DOHH2 (cell line): ENCODE results near the gene THEM4.

Source experiments
- H3F3A ChIP-seq: fragments of 200-600 bp; sonication (generic), shearing (Covaris generic); 2 replicates; pipeline ENCODE4 v1.6.0; 2016; ENCODE audit warnings: antibody characterized with exemption, mild to moderate bottlenecking; ENCODE audit not compliant: control insufficient read depth, insufficient read depth
- H3K27ac ChIP-seq: fragments of 200-600 bp; sonication (generic); 2 replicates; pipeline ENCODE4 v1.5.1; 2014; ENCODE audit warnings: low read depth, mild to moderate bottlenecking, low read length, moderate library complexity
- H3K27me3 ChIP-seq: fragments of 200-600 bp; sonication (generic); 2 replicates; pipeline ENCODE4 v1.6.1; 2014; ENCODE audit warnings: mild to moderate bottlenecking, low read length, mixed read lengths; ENCODE audit not compliant: control insufficient read depth
- H3K36me3 ChIP-seq: fragments of 200-600 bp; sonication (generic); 2 replicates; pipeline ENCODE4 v1.6.1; 2014; ENCODE audit warnings: mild to moderate bottlenecking, low read length, moderate library complexity, mixed read lengths; ENCODE audit not compliant: control insufficient read depth
- H3K4me1 ChIP-seq: fragments of 200-600 bp; sonication (generic); 2 replicates; pipeline ENCODE4 v1.6.1; 2014; ENCODE audit warnings: mild to moderate bottlenecking, low read length, mixed read lengths; ENCODE audit not compliant: control insufficient read depth
- H3K4me2 ChIP-seq: fragments of 200-600 bp; sonication (generic); 2 replicates; pipeline ENCODE4 v1.6.0; 2014; ENCODE audit warnings: mild to moderate bottlenecking, low read length, moderate library complexity
- H3K4me3 ChIP-seq: fragments of 200-600 bp; sonication (generic); 2 replicates; pipeline ENCODE4 v1.5.1; 2014; ENCODE audit warnings: mild to moderate bottlenecking, low read length, mixed read lengths
- H3K79me2 ChIP-seq: fragments of 200-600 bp; sonication (generic); 2 replicates; pipeline ENCODE4 v1.6.1; 2014; ENCODE audit warnings: mild to moderate bottlenecking, low read length, mixed read lengths; ENCODE audit not compliant: control insufficient read depth
- H3K9me2 ChIP-seq: fragments of 200-600 bp; sonication (generic); replicated peaks from 2 replicates; pipeline ENCODE4 v1.6.1; 2014; ENCODE audit warnings: mild to moderate bottlenecking, low read length, mixed read lengths; ENCODE audit not compliant: control insufficient read depth
- H3K9me3 ChIP-seq: fragments of 200-600 bp; sonication (generic); 2 replicates; pipeline ENCODE4 v1.6.1; 2014; ENCODE audit warnings: antibody characterized with exemption, low read length, mixed read lengths; ENCODE audit not compliant: control insufficient read depth, insufficient read depth
- H4K20me1 ChIP-seq: fragments of 200-600 bp; sonication (generic); 2 replicates; pipeline ENCODE4 v1.6.0; 2014; ENCODE audit warnings: low read depth, mild to moderate bottlenecking, antibody characterized with exemption, low read length, moderate library complexity; ENCODE audit not compliant: control insufficient read depth, insufficient read depth
- EZH2phosphoT487 ChIP-seq: fragments of 200-600 bp; sonication (generic); IDR thresholded peaks from 2 replicates; pipeline ENCODE4 v1.6.1; 2017; ENCODE audit warnings: borderline replicate concordance, mild to moderate bottlenecking, antibody characterized with exemption, low read length, moderate library complexity, mixed read lengths
- TF ChIP-seq, protein P1 (sequence below): fragments of 200-600 bp; sonication (generic); IDR thresholded peaks from one replicate; pipeline ENCODE4 v1.5.1; 2014; ENCODE audit warnings: antibody characterized with exemption, mild to moderate bottlenecking, low read depth, low read length; ENCODE audit not compliant: poor library complexity, severe bottlenecking

Gene THEM4

DNA sequence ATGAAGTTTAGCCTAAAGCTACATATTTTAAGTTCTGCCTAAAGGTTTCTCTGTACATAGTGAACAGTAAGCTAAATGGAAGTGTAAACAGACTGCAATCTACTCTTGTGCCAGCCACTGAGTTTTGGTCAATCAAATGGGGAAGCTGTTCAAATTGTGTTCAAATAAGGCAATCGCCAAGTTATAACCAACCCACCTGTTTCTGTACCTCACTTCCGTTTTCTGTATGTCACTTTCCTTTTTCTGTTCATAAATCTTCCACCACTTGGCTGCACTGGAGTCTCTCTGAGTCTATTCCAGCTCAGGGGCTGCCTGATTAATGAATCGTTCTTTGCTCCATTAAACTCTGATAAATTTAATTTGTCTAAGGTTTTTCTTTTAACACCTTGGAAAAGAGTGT lies 10.8 kb upstream of the THEM4 start:
- Histone ChIP-seq H3K36me3 (no peaks in the 10 kb centered on the region), H3F3A (peaks cover 21% of the 10 kb centered on the region), H3K4me1 (peaks cover 64% of the 10 kb centered on the region), H3K4me3 (peak overlapping the region; percentile 63), H3K9me3 (no peaks in the 10 kb centered on the region), H3K9me2 (no peaks in the 10 kb centered on the region), H4K20me1 (no peaks in the 10 kb centered on the region), H3K27ac (peak overlapping the region; percentile 92), H3K4me2 (peak overlapping the region; percentile 76), H3K27me3 (no peaks in the 10 kb centered on the region), H3K79me2 (no peaks in the 10 kb centered on the region)
- TF ChIP-seq, protein P1, sequence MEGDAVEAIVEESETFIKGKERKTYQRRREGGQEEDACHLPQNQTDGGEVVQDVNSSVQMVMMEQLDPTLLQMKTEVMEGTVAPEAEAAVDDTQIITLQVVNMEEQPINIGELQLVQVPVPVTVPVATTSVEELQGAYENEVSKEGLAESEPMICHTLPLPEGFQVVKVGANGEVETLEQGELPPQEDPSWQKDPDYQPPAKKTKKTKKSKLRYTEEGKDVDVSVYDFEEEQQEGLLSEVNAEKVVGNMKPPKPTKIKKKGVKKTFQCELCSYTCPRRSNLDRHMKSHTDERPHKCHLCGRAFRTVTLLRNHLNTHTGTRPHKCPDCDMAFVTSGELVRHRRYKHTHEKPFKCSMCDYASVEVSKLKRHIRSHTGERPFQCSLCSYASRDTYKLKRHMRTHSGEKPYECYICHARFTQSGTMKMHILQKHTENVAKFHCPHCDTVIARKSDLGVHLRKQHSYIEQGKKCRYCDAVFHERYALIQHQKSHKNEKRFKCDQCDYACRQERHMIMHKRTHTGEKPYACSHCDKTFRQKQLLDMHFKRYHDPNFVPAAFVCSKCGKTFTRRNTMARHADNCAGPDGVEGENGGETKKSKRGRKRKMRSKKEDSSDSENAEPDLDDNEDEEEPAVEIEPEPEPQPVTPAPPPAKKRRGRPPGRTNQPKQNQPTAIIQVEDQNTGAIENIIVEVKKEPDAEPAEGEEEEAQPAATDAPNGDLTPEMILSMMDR: no peak
- TF ChIP-seq EZH2phosphoT487: no peak

- Histone ChIP-seq H3K4me3 (no peak overlapping the region), H3K4me2 (no peak overlapping the region), H3K9me2 (no peaks in the 10 kb centered on the region), H4K20me1 (no peaks in the 10 kb centered on the region), H3K27me3 (no peaks in the 10 kb centered on the region), H3F3A (peaks cover 23% of the 10 kb centered on the region), H3K9me3 (no peaks in the 10 kb centered on the region), H3K4me1 (peaks cover 60% of the 10 kb centered on the region), H3K27ac (peak overlapping the region; percentile 92), H3K79me2 (no peaks in the 10 kb centered on the region), H3K36me3 (no peaks in the 10 kb centered on the region)
- TF ChIP-seq, protein P1: no peak
- TF ChIP-seq EZH2phosphoT487: no peak
Measured at GRCh38 chr1:151918819-151919610, 9.7 kb upstream of the THEM4 start.

- Histone ChIP-seq H3K79me2 (no peaks in the 10 kb centered on the region), H4K20me1 (no peaks in the 10 kb centered on the region), H3K4me3 (no peak overlapping the region), H3K27ac (no peak overlapping the region), H3K9me2 (no peaks in the 10 kb centered on the region), H3K36me3 (no peaks in the 10 kb centered on the region), H3F3A (peaks cover 26% of the 10 kb centered on the region), H3K4me1 (peaks cover 53% of the 10 kb centered on the region), H3K4me2 (no peak overlapping the region), H3K27me3 (no peaks in the 10 kb centered on the region), H3K9me3 (no peaks in the 10 kb centered on the region)
- TF ChIP-seq, protein P1: no peak
- no peak for TF ChIP-seq EZH2phosphoT487
Measured at GRCh38 chr1:151918156-151918555, 8.8 kb upstream of the THEM4 start.
